H1 (cell line): ENCODE measurements around the gene CDIPT. TPM values are rescaled to one million over a fixed set of nuclear protein-coding genes. Genes with fewer than 3 reads are reported as not detected.

Experiments
- CTCF ChIA-PET: fragments of 300-600 bp; sonication (Branson Sonifier 250); formaldehyde crosslinking; loops from one replicate; lab custom pipeline; 2021; ENCODE audit not compliant: partially characterized antibody; lab: Charles Lee
- POLR2A ChIA-PET: fragments of 300-600 bp; sonication (Branson Sonifier 250); formaldehyde crosslinking; loops from one replicate; lab custom pipeline; 2021; ENCODE audit warnings: inconsistent platforms; ENCODE audit not compliant: partially characterized antibody; lab: Charles Lee
- DNase-seq, 2 experiments: peaks; one replicate each; pipeline versions ENCODE4 v3.0.0 to v3.0.0-alpha.2; 2010 to 2022; ENCODE audit warnings: low spot score in 2 of 2, low read depth in 1 of 2, mixed read lengths in 1 of 2
- FAIRE-seq: peaks from 2 replicates; lab custom pipeline; 2011; peaks lifted over from hg19 to GRCh38; lab: Jason Lieb, UNC
- H2AFZ ChIP-seq: 2 replicates; pipeline ENCODE4 v1.8.1; 2012; ENCODE audit warnings: low read length, inconsistent platforms
- H2AK5ac ChIP-seq: 2 replicates; pipeline ENCODE4 v1.6.1; 2013; ENCODE audit warnings: low read depth, low read length
- H2BK120ac ChIP-seq: replicated peaks from 2 replicates; pipeline ENCODE3; 2013; ENCODE audit warnings: low read depth, low read length, inconsistent platforms
- H2BK12ac ChIP-seq: 2 replicates; pipeline ENCODE4 v1.6.1; 2013; ENCODE audit warnings: low read depth, low read length
- H2BK15ac ChIP-seq: 2 replicates; pipeline ENCODE4 v1.6.1; 2013; ENCODE audit warnings: low read length
- H2BK20ac ChIP-seq: 2 replicates; pipeline ENCODE4 v1.6.1; 2013; ENCODE audit warnings: low read length
- H2BK5ac ChIP-seq: 2 replicates; pipeline ENCODE4 v1.6.1; 2013; ENCODE audit warnings: low read depth, low read length
- H3K14ac ChIP-seq: 2 replicates; pipeline ENCODE4 v1.6.1; 2013; ENCODE audit warnings: inconsistent platforms; ENCODE audit not compliant: insufficient read length
- H3K18ac ChIP-seq: 2 replicates; pipeline ENCODE4 v1.6.1; 2013; ENCODE audit warnings: low read length; ENCODE audit errors: extremely low read depth
- H3K23ac ChIP-seq: 2 replicates; pipeline ENCODE4 v1.6.1; 2013; ENCODE audit warnings: inconsistent platforms; ENCODE audit not compliant: insufficient read length
- H3K23me2 ChIP-seq: 2 replicates; pipeline ENCODE4 v1.6.1; 2013; ENCODE audit warnings: low read depth, low read length
- H3K27ac ChIP-seq: 2 replicates; pipeline ENCODE4 v1.6.1; 2011; ENCODE audit warnings: low read depth, low read length, inconsistent platforms
- H3K27me3 ChIP-seq, 4 experiments: replicated peaks in 1 of 4; 1 replicate in 1 of 4; 2 replicates in 3 of 4; pipeline versions ENCODE4 v1.6.1 to v1.8.1; 2011 to 2013; ENCODE audit warnings: low read length in 3 of 4, mild to moderate bottlenecking in 3 of 4, inconsistent platforms in 2 of 4, mixed read lengths in 2 of 4, moderate library complexity in 1 of 4; ENCODE audit not compliant: control insufficient read depth in 3 of 4, insufficient read depth in 3 of 4; ENCODE audit errors: extremely low read depth in 1 of 4
- H3K36me3 ChIP-seq, 4 experiments: 2 replicates each; pipeline versions ENCODE4 v1.6.1 to v1.8.1; 2011 to 2013; ENCODE audit warnings: mild to moderate bottlenecking in 4 of 4, low read length in 3 of 4, moderate library complexity in 2 of 4, control low read depth in 1 of 4, inconsistent platforms in 1 of 4; ENCODE audit not compliant: insufficient read depth in 4 of 4, control insufficient read depth in 2 of 4
- H3K4ac ChIP-seq: replicated peaks from 2 replicates; pipeline ENCODE3; 2013; ENCODE audit warnings: low read length, low read depth, mixed read lengths, inconsistent platforms; ENCODE audit not compliant: insufficient read length
- H3K4me1 ChIP-seq, 4 experiments: replicated peaks in 1 of 4; 1 replicate in 1 of 4; 2 replicates in 3 of 4; pipeline versions ENCODE4 v1.6.1 to v1.8.1; 2011 to 2013; ENCODE audit warnings: low read length in 3 of 4, inconsistent platforms in 2 of 4, mixed read lengths in 1 of 4; ENCODE audit not compliant: insufficient read depth in 4 of 4, control insufficient read depth in 3 of 4
- H3K4me2 ChIP-seq, 2 experiments: 2 replicates each; pipeline versions ENCODE4 v1.6.1 to v1.8.1; 2011 to 2013; ENCODE audit warnings: low read depth in 2 of 2, low read length in 2 of 2, control low read depth in 1 of 2, inconsistent platforms in 1 of 2, mild to moderate bottlenecking in 1 of 2; ENCODE audit not compliant: insufficient read depth in 1 of 2
- H3K4me3 ChIP-seq, 4 experiments: fragments of 200-600, 300-600 bp in 1 of 4; sonication (generic), shearing (Covaris generic), sonication (Bioruptor Twin) in 1 of 4; 2 replicates each; pipeline versions ENCODE4 v1.5.1 to v1.8.1; 2011 to 2016; ENCODE audit warnings: low read length in 4 of 4, low read depth in 3 of 4, control low read depth in 2 of 4, inconsistent platforms in 2 of 4, mild to moderate bottlenecking in 2 of 4, mixed read lengths in 1 of 4, moderate library complexity in 1 of 4; ENCODE audit not compliant: insufficient read depth in 2 of 4; ENCODE audit errors: extremely low read depth in 1 of 4
- H3K56ac ChIP-seq: replicated peaks from 2 replicates; pipeline ENCODE3; 2013; ENCODE audit warnings: low read depth, mild to moderate bottlenecking, mixed read lengths, low read length, inconsistent platforms; ENCODE audit not compliant: insufficient read length
- H3K79me1 ChIP-seq: 2 replicates; pipeline ENCODE4 v1.6.1; 2013; ENCODE audit warnings: low read depth, low read length, control low read depth
- H3K79me2 ChIP-seq, 2 experiments: 2 replicates each; pipeline versions ENCODE4 v1.6.1 to v1.8.1; 2012 to 2013; ENCODE audit warnings: low read length in 2 of 2, mild to moderate bottlenecking in 2 of 2, inconsistent platforms in 1 of 2; ENCODE audit not compliant: insufficient read depth in 2 of 2, control insufficient read depth in 1 of 2
- H3K9ac ChIP-seq, 4 experiments: replicated peaks in 1 of 4; 1 replicate in 1 of 4; 2 replicates in 3 of 4; pipeline versions ENCODE4 v1.6.1 to v1.8.1; 2011 to 2013; ENCODE audit warnings: low read depth in 3 of 4, low read length in 3 of 4, control low read depth in 2 of 4, mild to moderate bottlenecking in 2 of 4, moderate library complexity in 2 of 4, inconsistent platforms in 1 of 4; ENCODE audit errors: extremely low read depth in 1 of 4
- H3K9me3 ChIP-seq, 2 experiments: 2 replicates each; pipeline versions ENCODE4 v1.6.1 to v1.8.1; 2012 to 2013; ENCODE audit warnings: mild to moderate bottlenecking in 2 of 2, moderate library complexity in 2 of 2, control low read depth in 1 of 2, inconsistent platforms in 1 of 2, low read depth in 1 of 2, low read length in 1 of 2, mixed read lengths in 1 of 2; ENCODE audit not compliant: insufficient read depth in 2 of 2
- H4K20me1 ChIP-seq, 2 experiments: replicated peaks in 1 of 2; 2 replicates each; pipeline versions ENCODE3 to v1.8.1; 2011 to 2013; ENCODE audit warnings: inconsistent platforms in 2 of 2, low read length in 2 of 2, mild to moderate bottlenecking in 1 of 2; ENCODE audit not compliant: insufficient read depth in 2 of 2, control insufficient read depth in 1 of 2
- H4K5ac ChIP-seq: 2 replicates; pipeline ENCODE4 v1.6.1; 2013; ENCODE audit warnings: low read length, low read depth, mixed read lengths, inconsistent platforms; ENCODE audit not compliant: insufficient read length
- H4K8ac ChIP-seq: 2 replicates; pipeline ENCODE4 v1.8.0; 2013; ENCODE audit warnings: mild to moderate bottlenecking, moderate library complexity, low read length, inconsistent platforms; ENCODE audit not compliant: insufficient read depth; ENCODE audit errors: extremely low read depth
- H4K91ac ChIP-seq: replicated peaks from 2 replicates; pipeline ENCODE3; 2013; ENCODE audit warnings: low read length, mixed read lengths, inconsistent platforms; ENCODE audit not compliant: insufficient read length
- BRCA1 ChIP-seq: IDR thresholded peaks from 2 replicates; pipeline ENCODE4 v1.6.1; 2012; ENCODE audit warnings: low read depth, low read length, improper control_type of control experiment
- CBX8 ChIP-seq: fragments of 300-800, 300-1000 bp; sonication (generic); IDR thresholded peaks from 2 replicates; pipeline ENCODE4 v1.7.1; 2016; ENCODE audit warnings: low read depth, low read length, borderline replicate concordance
- CHD2 ChIP-seq: IDR thresholded peaks from 2 replicates; pipeline ENCODE4 v1.6.1; 2012; ENCODE audit warnings: low read length, improper control_type of control experiment
- PHF8 ChIP-seq: fragments of 200-600 bp; sonication (generic); conservative IDR thresholded peaks from 2 replicates; pipeline ENCODE4 v1.7.1; 2012; ENCODE audit warnings: low read depth, mild to moderate bottlenecking, inconsistent platforms, low read length, moderate library complexity
- POLR2A ChIP-seq, 2 experiments: IDR thresholded peaks; 1 replicate in 1 of 2; 2 replicates in 1 of 2; pipeline ENCODE4 v1.6.1; 2011; ENCODE audit warnings: low read depth in 2 of 2, low read length in 2 of 2, mild to moderate bottlenecking in 2 of 2; ENCODE audit errors: control extremely low read depth in 1 of 2
- TEAD4 ChIP-seq: IDR thresholded peaks from 2 replicates; pipeline ENCODE4 v1.6.1; 2012; ENCODE audit warnings: low read depth, low read length, inconsistent platforms, mixed read lengths
- WGBS, 2 experiments: shearing (Covaris generic) in 1 of 2; methylation state at CpG; one replicate each; pipeline versions ENCODE4 v1.1.6 to v1.1.7; 2013 to 2015; ENCODE audit warnings: low lambda C conversion rate in 2 of 2, mixed read lengths in 2 of 2, inconsistent platforms in 1 of 2, low coverage in 1 of 2, missing lambda C conversion rate in 1 of 2; ENCODE audit not compliant: insufficient replicate concordance in 2 of 2, insufficient coverage in 1 of 2, insufficient read length in 1 of 2; ENCODE audit errors: extremely low coverage in 1 of 2, missing lambda C conversion rate in 1 of 2; 5-methylcytosine and 5-hydroxymethylcytosine counted together
- polyA plus RNA-seq, 7 experiments: library from polyadenylated mRNA; depleted of rRNA in 3 of 7; stranded (reverse) in 5 of 7; unstranded in 2 of 7; fragments of >200 nt in 5 of 7; fragments of 200-250 nt in 2 of 7; gene quantifications; 1 replicate in 5 of 7; 2 replicates in 1 of 7; 4 replicates in 1 of 7; pipeline versions ENCODE4 v1.2.1 to v1.2.3, GENCODE V29; 2011 to 2013; ENCODE audit warnings: missing spikeins in 2 of 7, mixed read lengths in 2 of 7
- total RNA-seq: library from RNA; stranded (reverse); fragmentation: NEBNext Ultra II Directional; extraction: Animal tissue kit (Norgen Biotek cat#: 25700); gene quantifications from 2 replicates; pipeline ENCODE4 v1.2.1, GENCODE V29; 2021
- TF ChIP-seq, protein P1 (sequence below): IDR thresholded peaks from 2 replicates; pipeline ENCODE4 v1.6.1; 2011; ENCODE audit warnings: low read length, improper control_type of control experiment

CDIPT gene
- total and polyA plus RNA-seq, 2 of the 8 experiments (the other 6 are each of a cell fraction or from before 2014, with no cell fraction given): 69.2 to 140 TPM

DNA sequence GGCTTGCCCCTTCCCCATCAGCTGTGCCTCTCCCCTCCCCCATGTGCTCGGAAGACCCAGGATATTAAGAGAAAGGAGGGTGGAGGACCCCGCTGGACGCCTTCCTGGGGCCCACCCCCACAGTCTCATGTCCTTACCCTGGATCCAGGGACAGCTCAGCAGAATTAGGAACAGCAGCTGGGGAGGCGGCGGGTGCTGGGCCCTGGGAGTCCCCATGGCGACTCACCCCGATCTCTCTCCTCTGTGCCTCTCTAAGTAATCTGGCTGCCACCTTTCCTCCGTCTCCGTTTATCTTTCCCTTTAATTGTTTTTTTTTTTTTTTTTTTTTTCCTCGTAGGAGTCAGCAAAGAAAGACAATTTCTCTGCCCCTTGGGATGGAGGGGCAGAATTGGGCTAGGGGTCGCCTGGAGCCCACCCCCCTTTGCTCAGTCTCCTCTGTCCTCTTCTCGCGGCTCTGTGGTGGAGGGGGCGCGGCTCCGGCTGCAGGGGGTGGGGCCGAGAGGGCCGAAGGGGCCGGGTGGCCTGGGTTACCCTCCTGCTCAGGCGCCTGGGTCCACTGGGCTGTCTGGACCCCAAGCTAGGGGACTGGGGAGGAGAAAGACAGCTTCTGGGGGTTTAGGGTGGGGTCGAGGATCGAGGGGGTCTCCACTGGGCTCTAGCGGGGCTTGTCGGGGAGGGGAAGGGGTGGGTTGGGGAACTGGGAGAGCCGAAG, 35.9 kb upstream of the CDIPT start:
- Histone ChIP-seq H3K79me1 (0 out of 2 replicates have a peak, but pooled peaks cover 2% of the 10 kb centered on the region), H3K4me3 (peak overlapping the region; percentile 59 to 99 (median 90)), H3K79me2 (no peaks in the 10 kb centered on the region), H2BK12ac (no peak overlapping the region), H3K9ac (peak overlapping the region in 3 of 4 experiments; percentile 51 to 73 (median 70); a peak in 6 of 7 replicates), H2AFZ (no peak overlapping the region), H3K4ac (no peak overlapping the region), H3K23me2 (peaks cover 24% of the 10 kb centered on the region), H2BK20ac (no peak overlapping the region), H3K4me2 (peak overlapping the region; percentile 87 to 99), H2BK120ac (no peak overlapping the region), H3K56ac (no peak overlapping the region), H3K27ac (no peak overlapping the region; the same call in 1 of the 2 replicates), H3K23ac (no peak overlapping the region), H4K20me1 (peaks cover 0 to 3% of the 10 kb centered on the region in 2 experiments), H2AK5ac (no peak overlapping the region), H4K8ac (no peak overlapping the region; the same call in 1 of the 2 replicates), H3K27me3 (no peaks in the 10 kb centered on the region), H2BK15ac (no peak overlapping the region), H4K91ac (no peak overlapping the region), H2BK5ac (peak overlapping the region; percentile 60; the same call in 1 of the 2 replicates), H3K14ac (no peak overlapping the region), H3K36me3 (no peaks in the 10 kb centered on the region; a peak in 1 of 8 replicates), H3K4me1 (peaks cover 0 to 14% (median 3%) of the 10 kb centered on the region in 4 experiments; a peak in 6 of 7 replicates), H4K5ac (no peak overlapping the region), H3K18ac (peak overlapping the region; percentile 60), H3K9me3 (no peaks in the 10 kb centered on the region)
- WGBS, 2 experiments: 3% methylated on average over 7 of the region's 25 CpGs; no CpG with 5 or more reads in 1 of the 2 experiments
- DNase-seq (peak in 1 of 2 experiments; percentile 90), FAIRE-seq (no peak)
- ChIA-PET POLR2A (interaction anchor here (0.9 to 5.7 kb wide), 14 partner anchors 12 to 133 kb away, joined by 3 to 52 read pairs (median 4); partner anchors contain the start of genes KCTD13 and TLCD3B), CTCF (interaction anchor here (1.0 to 2.9 kb wide), 6 partner anchors 10 to 133 kb away, joined by 3 to 12 read pairs (median 4); partner anchors contain the start of genes CDIPT, TAOK2 and TLCD3B)
- TF ChIP-seq POLR2A (IDR thresholded peaks at IDR 0.05; ENCODE audit: control extremely low read depth in 1 of 2, low read depth in 2 of 2, low read length in 2 of 2) (0 out of 3 replicates have a peak, but pooled peaks of 1 of the 2 experiments have one; percentile 29), CBX8 (no peak), BRCA1 (0 out of 2 replicates have a peak, but pooled peaks have one; percentile 36), PHF8 (peak; percentile 60), TEAD4 (no peak), CHD2 (peak; percentile 77)
- TF ChIP-seq, protein P1, sequence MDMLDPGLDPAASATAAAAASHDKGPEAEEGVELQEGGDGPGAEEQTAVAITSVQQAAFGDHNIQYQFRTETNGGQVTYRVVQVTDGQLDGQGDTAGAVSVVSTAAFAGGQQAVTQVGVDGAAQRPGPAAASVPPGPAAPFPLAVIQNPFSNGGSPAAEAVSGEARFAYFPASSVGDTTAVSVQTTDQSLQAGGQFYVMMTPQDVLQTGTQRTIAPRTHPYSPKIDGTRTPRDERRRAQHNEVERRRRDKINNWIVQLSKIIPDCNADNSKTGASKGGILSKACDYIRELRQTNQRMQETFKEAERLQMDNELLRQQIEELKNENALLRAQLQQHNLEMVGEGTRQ: no peak
